SU-DHL-6 (cell line): Measurements from ENCODE around the gene TRIM54.
"Not testable (repeated sequence)": the region's sequence is repeated elsewhere in the genome, so short reads cannot be mapped to it uniquely, and the experiment has no call there.

Experiments used
- CTCF ChIP-seq: fragments of 200-600 bp; sonication (generic); IDR thresholded peaks from one replicate; pipeline ENCODE4 v1.5.1; 2017; ENCODE audit warnings: antibody characterized with exemption, mild to moderate bottlenecking, low read length, moderate library complexity; ENCODE audit not compliant: insufficient read depth, poor library complexity, severe bottlenecking
- EZH2phosphoT487 ChIP-seq: fragments of 200-600 bp; sonication (generic), shearing (Covaris generic); conservative IDR thresholded peaks from 2 replicates; pipeline ENCODE4 v1.6.1; 2018; ENCODE audit warnings: mild to moderate bottlenecking, antibody characterized with exemption, low read length, moderate library complexity, mixed read lengths

- not testable (repeated sequence) for TF ChIP-seq CTCF, EZH2phosphoT487
Measured at GRCh38 chr2:27319839-27320238, 37.6 kb downstream of the TRIM54 start.
